ENCODE data around the gene FOXN4. TPM values are rescaled to one million over a fixed set of nuclear protein-coding genes. Genes with fewer than 3 reads are reported as not detected.

FOXN4 gene
- total RNA-seq, 1 donor from 2014 or later = not detected

DNA sequence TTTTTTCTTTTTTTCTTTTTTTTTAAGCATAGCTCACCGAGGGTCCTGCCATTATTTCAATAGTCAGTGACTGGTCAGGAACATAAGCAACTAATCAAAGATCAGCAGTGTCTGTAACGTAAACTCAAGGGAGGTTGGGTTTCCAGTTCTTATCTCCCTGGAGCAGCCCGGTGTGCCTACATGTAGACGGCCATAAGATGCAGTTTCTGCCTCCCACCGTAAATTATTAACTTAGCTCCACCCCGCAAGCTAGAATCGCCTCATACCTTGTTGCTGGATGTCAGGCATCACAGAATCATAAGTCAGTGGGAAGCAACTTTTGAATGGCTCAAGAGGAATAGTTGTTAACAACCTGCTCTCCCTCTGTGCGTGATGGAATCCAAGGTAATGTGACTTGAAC is 38.5 kb upstream of the FOXN4 start, which contains the start of gene MYO1H:
TSS of gene MYO1H (plus strand) at position 312 of the 400 bp plus-strand sequence. CDS start at position 373, 61 bp downstream.
- peaks cover 58% of the 10 kb centered on the region for H3K27me3 Mint-ChIP-seq (ENCODE audit: low read depth)

DNA sequence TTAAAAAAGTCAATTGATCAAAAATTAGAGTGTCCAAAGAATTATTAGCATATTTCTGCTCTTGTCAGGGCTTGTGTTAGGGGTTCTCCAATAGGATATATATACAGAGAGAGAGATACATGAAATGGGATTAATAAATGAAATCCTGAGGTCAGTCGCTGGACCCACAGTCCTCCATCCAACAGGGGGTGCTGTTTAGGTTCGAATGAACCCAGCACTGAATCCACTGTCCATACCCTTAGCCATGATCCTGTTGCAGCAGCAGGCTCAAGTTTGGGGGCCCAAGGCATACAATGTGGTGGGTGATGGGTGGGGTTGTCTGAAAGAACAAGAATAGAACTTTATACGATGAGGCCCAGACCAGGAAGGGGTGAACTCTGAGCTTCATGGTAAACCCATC is 37.8 kb upstream of the FOXN4 start:
- H3K4me3 Mint-ChIP-seq = no peak overlapping the region
- TF ChIP-seq, protein P1, sequence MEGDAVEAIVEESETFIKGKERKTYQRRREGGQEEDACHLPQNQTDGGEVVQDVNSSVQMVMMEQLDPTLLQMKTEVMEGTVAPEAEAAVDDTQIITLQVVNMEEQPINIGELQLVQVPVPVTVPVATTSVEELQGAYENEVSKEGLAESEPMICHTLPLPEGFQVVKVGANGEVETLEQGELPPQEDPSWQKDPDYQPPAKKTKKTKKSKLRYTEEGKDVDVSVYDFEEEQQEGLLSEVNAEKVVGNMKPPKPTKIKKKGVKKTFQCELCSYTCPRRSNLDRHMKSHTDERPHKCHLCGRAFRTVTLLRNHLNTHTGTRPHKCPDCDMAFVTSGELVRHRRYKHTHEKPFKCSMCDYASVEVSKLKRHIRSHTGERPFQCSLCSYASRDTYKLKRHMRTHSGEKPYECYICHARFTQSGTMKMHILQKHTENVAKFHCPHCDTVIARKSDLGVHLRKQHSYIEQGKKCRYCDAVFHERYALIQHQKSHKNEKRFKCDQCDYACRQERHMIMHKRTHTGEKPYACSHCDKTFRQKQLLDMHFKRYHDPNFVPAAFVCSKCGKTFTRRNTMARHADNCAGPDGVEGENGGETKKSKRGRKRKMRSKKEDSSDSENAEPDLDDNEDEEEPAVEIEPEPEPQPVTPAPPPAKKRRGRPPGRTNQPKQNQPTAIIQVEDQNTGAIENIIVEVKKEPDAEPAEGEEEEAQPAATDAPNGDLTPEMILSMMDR (IDR thresholded peaks at IDR 0.05; ENCODE audit: unreplicated experiment) = no peak
- H3K9me3 Mint-ChIP-seq = peaks cover 10% of the 10 kb centered on the region
- H3K27ac Mint-ChIP-seq = no peak overlapping the region
- H3K27me3 Mint-ChIP-seq (ENCODE audit: low read depth) = peaks cover 52% of the 10 kb centered on the region
- H3K4me1 Mint-ChIP-seq = no peaks in the 10 kb centered on the region
- DNase-seq (ENCODE audit: low spot score in 2 of 2, unreplicated experiment in 2 of 2) = no peak
- H3K36me3 Mint-ChIP-seq = no peaks in the 10 kb centered on the region

More for the DNA sequence above, 38.5 kb upstream of the FOXN4 start, which contains the start of gene MYO1H:
- TF ChIP-seq, protein P1 (IDR thresholded peaks at IDR 0.05; ENCODE audit: unreplicated experiment) = no peak
- H3K27ac Mint-ChIP-seq = no peak within 1 kb of the TSS
- no peak for DNase-seq (ENCODE audit: low spot score in 2 of 2, unreplicated experiment in 2 of 2)
- H3K9me3 Mint-ChIP-seq = peaks cover 10% of the 10 kb centered on the region
- no peak within 1 kb of the TSS for H3K4me3 Mint-ChIP-seq
- no peaks in the 10 kb centered on the region for H3K4me1 Mint-ChIP-seq
- no peaks in the 10 kb centered on the region for H3K36me3 Mint-ChIP-seq

DNA sequence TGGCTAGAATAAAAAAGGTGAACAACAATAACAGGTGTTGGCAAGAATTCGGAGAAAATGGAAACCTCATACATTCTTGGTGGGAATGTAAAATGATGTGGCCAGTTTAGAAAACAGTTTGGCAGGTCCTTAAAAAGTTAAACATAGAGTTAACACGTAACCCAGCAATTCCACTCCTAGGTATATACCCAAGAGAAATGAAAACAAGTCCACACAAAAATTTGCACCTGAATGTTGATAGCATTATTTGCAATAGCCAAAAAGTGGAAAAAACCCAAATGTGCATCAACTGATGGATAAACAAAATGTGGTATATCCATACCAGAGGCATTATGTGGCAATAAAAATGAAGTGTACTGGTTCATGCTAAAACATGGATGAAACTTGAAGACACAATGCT is 36.3 kb upstream of the FOXN4 start:
- Mint-ChIP-seq H3K36me3 (no peaks in the 10 kb centered on the region), H3K9me3 (peaks cover 10% of the 10 kb centered on the region), H3K27me3 (ENCODE audit: low read depth) (peaks cover 44% of the 10 kb centered on the region), H3K4me3 (no peak overlapping the region), H3K27ac (no peak overlapping the region), H3K4me1 (no peaks in the 10 kb centered on the region)
- TF ChIP-seq, protein P1 (IDR thresholded peaks at IDR 0.05; ENCODE audit: unreplicated experiment) = no peak
- DNase-seq (ENCODE audit: low spot score in 2 of 2, unreplicated experiment in 2 of 2) = no peak

DNA sequence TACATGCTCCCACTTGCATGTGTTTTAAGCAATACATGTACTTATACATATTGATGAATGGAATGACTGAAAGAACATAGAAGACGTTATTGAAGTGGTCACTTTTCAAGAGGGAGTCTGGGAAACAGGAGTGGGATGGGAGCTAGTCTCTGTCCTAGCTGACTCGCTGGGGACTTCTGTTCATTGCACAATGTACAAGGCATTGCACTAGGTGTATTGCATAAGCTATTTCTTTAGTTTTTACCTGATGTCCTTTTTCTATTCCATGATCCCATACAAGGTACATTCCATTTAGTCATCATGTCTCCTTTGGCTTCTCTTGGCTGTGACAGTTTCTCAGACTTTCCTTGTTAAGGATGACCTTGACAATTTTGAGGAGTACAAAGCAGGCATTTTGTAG is 34.6 kb upstream of the FOXN4 start:
- DNase-seq (ENCODE audit: low spot score in 2 of 2, unreplicated experiment in 2 of 2) = no peak
- Mint-ChIP-seq H3K9me3 (peaks cover 16% of the 10 kb centered on the region), H3K4me3 (no peak overlapping the region), H3K27me3 (ENCODE audit: low read depth) (peaks cover 45% of the 10 kb centered on the region), H3K4me1 (no peaks in the 10 kb centered on the region), H3K27ac (no peak overlapping the region), H3K36me3 (no peaks in the 10 kb centered on the region)
- TF ChIP-seq, protein P1 (IDR thresholded peaks at IDR 0.05; ENCODE audit: unreplicated experiment) = no peak

DNA sequence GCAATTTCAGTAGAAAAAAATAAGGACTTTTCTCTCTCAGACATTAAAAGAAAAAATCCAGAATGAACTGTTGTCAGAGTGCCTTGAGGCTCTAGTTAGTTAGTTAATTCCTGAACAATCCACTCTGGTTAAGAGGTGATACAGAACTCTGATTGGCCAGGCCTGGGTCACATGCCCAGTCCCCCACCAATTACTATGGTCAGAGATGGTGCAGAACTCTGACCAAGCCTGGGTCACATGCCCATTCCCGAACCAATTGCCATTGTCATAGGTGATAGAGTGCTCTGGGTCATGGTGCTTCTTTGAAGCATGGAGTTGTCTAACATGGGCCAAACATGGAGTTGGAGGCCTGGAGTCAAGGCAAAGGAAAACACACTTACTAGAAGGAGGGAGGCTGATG is 27.5 kb upstream of the FOXN4 start:
- peaks cover 28% of the 10 kb centered on the region for H3K27me3 Mint-ChIP-seq (ENCODE audit: low read depth)
- H3K9me3 Mint-ChIP-seq = peaks cover 5% of the 10 kb centered on the region

More for the DNA sequence above, 27.5 kb upstream of the FOXN4 start:
- Mint-ChIP-seq H3K36me3 (no peaks in the 10 kb centered on the region), H3K27ac (no peak overlapping the region), H3K4me3 (no peak overlapping the region), H3K4me1 (peaks cover 5% of the 10 kb centered on the region)
- no peak for DNase-seq (ENCODE audit: low spot score in 2 of 2, unreplicated experiment in 2 of 2)
- TF ChIP-seq, protein P1 (IDR thresholded peaks at IDR 0.05; ENCODE audit: unreplicated experiment) = no peak
